ENCODE data around the gene ARHGEF12.

DNA sequence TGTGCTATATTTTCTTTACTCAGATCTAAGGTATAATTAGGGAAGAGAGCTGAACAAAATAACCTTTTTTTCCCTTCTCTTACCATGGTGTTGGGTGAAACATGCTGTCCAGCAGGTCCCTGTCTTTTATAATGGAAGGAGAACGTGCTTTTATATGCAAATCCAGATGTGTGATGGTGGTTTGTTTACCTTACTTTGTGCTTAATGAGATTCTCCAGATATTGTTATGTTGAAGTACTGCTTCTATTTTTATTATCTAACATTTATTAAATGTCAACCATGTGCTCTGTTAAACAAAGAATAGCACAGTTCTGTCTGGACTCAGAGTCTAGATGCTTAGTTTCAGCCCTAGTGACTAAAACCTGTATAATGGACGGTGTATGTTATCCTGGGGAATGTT is 165.2 kb downstream of the ARHGEF12 start:
- TF ChIP-seq, protein P1, sequence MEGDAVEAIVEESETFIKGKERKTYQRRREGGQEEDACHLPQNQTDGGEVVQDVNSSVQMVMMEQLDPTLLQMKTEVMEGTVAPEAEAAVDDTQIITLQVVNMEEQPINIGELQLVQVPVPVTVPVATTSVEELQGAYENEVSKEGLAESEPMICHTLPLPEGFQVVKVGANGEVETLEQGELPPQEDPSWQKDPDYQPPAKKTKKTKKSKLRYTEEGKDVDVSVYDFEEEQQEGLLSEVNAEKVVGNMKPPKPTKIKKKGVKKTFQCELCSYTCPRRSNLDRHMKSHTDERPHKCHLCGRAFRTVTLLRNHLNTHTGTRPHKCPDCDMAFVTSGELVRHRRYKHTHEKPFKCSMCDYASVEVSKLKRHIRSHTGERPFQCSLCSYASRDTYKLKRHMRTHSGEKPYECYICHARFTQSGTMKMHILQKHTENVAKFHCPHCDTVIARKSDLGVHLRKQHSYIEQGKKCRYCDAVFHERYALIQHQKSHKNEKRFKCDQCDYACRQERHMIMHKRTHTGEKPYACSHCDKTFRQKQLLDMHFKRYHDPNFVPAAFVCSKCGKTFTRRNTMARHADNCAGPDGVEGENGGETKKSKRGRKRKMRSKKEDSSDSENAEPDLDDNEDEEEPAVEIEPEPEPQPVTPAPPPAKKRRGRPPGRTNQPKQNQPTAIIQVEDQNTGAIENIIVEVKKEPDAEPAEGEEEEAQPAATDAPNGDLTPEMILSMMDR (IDR thresholded peaks at IDR 0.05), result no peak
- no peak for TF ChIP-seq ZFX (IDR thresholded peaks at IDR 0.05; ENCODE audit: borderline replicate concordance)

All from 22Rv1 (cell line).